A673 (cell line): ENCODE data around the gene SUSD1. TPM values are rescaled to one million over a fixed set of nuclear protein-coding genes. Genes with fewer than 3 reads are reported as not detected.
A peak's percentile ranks its signal among the peaks of the same experiment; 100 is the strongest.

Experiments
- BruUV-seq: library from RNA; stranded (reverse); fragments of 400-500 nt; replicated peaks from 2 replicates; lab custom pipeline; 2021; lab: Mats Ljungman, UMichigan
- CTCF ChIA-PET: fragments of 300-600 bp; sonication (Branson Sonifier 250); formaldehyde crosslinking; loops from one replicate; lab custom pipeline; 2022; ENCODE audit warnings: antibody characterized with exemption; lab: Charles Lee
- POLR2A ChIA-PET: fragments of 300-600 bp; sonication (Branson Sonifier 250); formaldehyde crosslinking; loops from one replicate; lab custom pipeline; 2022; ENCODE audit warnings: antibody characterized with exemption; ENCODE audit not compliant: low non-redundant PET; lab: Charles Lee
- DNase-seq: peaks from one replicate; pipeline ENCODE4 v3.0.0-alpha.2; 2015; ENCODE audit warnings: low spot score
- H3K27ac ChIP-seq: fragments of 200-600 bp; sonication (generic); 2 replicates; pipeline ENCODE4 v1.5.1; 2016; ENCODE audit warnings: mixed run types, low read depth, mild to moderate bottlenecking, mixed read lengths, antibody characterized with exemption, low read length; ENCODE audit not compliant: poor library complexity, severe bottlenecking
- H3K27me3 ChIP-seq: fragments of 200-600 bp; sonication (generic); replicated peaks from 2 replicates; pipeline ENCODE4 v1.6.1; 2017; ENCODE audit warnings: mixed run types, low read depth, mild to moderate bottlenecking, mixed read lengths, antibody characterized with exemption, low read length; ENCODE audit not compliant: insufficient read depth, poor library complexity
- H3K36me3 ChIP-seq: fragments of 200-600 bp; sonication (generic); 2 replicates; pipeline ENCODE4 v1.6.1; 2016; ENCODE audit warnings: mixed run types, mild to moderate bottlenecking, mixed read lengths, antibody characterized with exemption, low read length; ENCODE audit not compliant: insufficient read depth, poor library complexity, severe bottlenecking
- H3K4me1 ChIP-seq: fragments of 200-600 bp; sonication (generic); 2 replicates; pipeline ENCODE4 v1.6.1; 2017; ENCODE audit warnings: mixed run types, mild to moderate bottlenecking, mixed read lengths, antibody characterized with exemption, low read length; ENCODE audit not compliant: insufficient read depth, poor library complexity, severe bottlenecking
- H3K4me3 ChIP-seq: fragments of 200-600 bp; sonication (generic); 2 replicates; pipeline ENCODE4 v1.5.1; 2016; ENCODE audit warnings: low read depth, mixed run types, mild to moderate bottlenecking, mixed read lengths, low read length; ENCODE audit not compliant: poor library complexity, severe bottlenecking
- H3K9me3 ChIP-seq: fragments of 200-600 bp; sonication (generic); 2 replicates; pipeline ENCODE4 v1.6.1; 2016; ENCODE audit warnings: mixed run types, low read depth, mild to moderate bottlenecking, mixed read lengths, antibody characterized with exemption, low read length; ENCODE audit not compliant: poor library complexity, severe bottlenecking
- EZH2 ChIP-seq: fragments of 200-600 bp; sonication (generic); IDR thresholded peaks from 2 replicates; pipeline ENCODE4 v1.6.1; 2017; ENCODE audit warnings: borderline replicate concordance, low read depth, mild to moderate bottlenecking, mixed read lengths, antibody characterized with exemption, low read length; ENCODE audit not compliant: poor library complexity, severe bottlenecking
- intact Hi-C: fragments of 100-400 bp; cut with micrococcal nuclease; formaldehyde crosslinking; loops from one replicate; pipeline ENCODE4 v1.10.0; 2022; ENCODE audit not compliant: unreplicated experiment
- total RNA-seq: library from RNA; stranded (reverse); gene quantifications from 2 replicates; pipeline ENCODE4 v1.2.3, GENCODE V29; 2021
- TF ChIP-seq, protein P1 (sequence below): fragments of 300-800, 200-600 bp; sonication (generic); conservative IDR thresholded peaks from 2 replicates; pipeline ENCODE4 v1.5.1; 2017; ENCODE audit warnings: low read depth, mild to moderate bottlenecking, antibody characterized with exemption, low read length, moderate library complexity, mixed read lengths

The SUSD1 gene
- total RNA-seq, 1 experiment from 2014 or later: 14.9 TPM

GRCh38 chr9:112104401-112104800 lies 70.7 kb downstream of the SUSD1 start:
- no TSS peak for BruUV-seq
- CTCF ChIA-PET: no interaction called here
- POLR2A ChIA-PET: interaction anchor here (0.7 kb wide), 1 partner anchor 405 kb away, joined by 3 read pairs; no protein-coding TSS in a partner anchor

DNA sequence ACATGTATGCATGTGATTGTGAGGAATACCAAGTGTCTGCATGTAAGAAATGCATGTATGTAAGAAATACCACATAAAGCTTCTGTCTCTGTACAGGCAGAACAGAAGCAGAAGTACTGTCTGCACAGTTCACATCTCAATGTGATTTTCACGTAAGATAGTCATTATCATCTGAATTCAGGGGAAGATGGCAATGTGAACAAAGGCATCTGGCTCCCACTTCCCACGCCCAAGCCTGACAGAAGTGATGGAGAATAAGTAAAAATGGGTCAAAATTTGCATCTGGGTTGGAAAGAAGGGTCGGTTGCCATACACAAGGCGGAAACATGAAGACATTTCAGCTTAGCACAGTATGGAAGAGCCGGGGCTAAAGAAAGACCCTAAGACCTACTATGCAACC lies 71.7 kb downstream of the SUSD1 start:
- Histone ChIP-seq H3K4me3 (no peak overlapping the region), H3K36me3 (no peaks in the 10 kb centered on the region), H3K9me3 (no peaks in the 10 kb centered on the region), H3K27me3 (no peaks in the 10 kb centered on the region), H3K4me1 (no peaks in the 10 kb centered on the region), H3K27ac (no peak overlapping the region)
- intact Hi-C loops: no loop called here
- ChIA-PET CTCF (no interaction called here), POLR2A (no interaction called here)
- no peak for TF ChIP-seq EZH2
- TF ChIP-seq, protein P1, sequence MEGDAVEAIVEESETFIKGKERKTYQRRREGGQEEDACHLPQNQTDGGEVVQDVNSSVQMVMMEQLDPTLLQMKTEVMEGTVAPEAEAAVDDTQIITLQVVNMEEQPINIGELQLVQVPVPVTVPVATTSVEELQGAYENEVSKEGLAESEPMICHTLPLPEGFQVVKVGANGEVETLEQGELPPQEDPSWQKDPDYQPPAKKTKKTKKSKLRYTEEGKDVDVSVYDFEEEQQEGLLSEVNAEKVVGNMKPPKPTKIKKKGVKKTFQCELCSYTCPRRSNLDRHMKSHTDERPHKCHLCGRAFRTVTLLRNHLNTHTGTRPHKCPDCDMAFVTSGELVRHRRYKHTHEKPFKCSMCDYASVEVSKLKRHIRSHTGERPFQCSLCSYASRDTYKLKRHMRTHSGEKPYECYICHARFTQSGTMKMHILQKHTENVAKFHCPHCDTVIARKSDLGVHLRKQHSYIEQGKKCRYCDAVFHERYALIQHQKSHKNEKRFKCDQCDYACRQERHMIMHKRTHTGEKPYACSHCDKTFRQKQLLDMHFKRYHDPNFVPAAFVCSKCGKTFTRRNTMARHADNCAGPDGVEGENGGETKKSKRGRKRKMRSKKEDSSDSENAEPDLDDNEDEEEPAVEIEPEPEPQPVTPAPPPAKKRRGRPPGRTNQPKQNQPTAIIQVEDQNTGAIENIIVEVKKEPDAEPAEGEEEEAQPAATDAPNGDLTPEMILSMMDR: no peak
- no TSS peak for BruUV-seq
- DNase-seq: no peak

More at GRCh38 chr9:112104401-112104800, 70.7 kb downstream of the SUSD1 start:
- no peak for TF ChIP-seq EZH2
- TF ChIP-seq, protein P1: no peak
- Histone ChIP-seq H3K27ac (no peak overlapping the region), H3K9me3 (no peaks in the 10 kb centered on the region), H3K4me1 (no peaks in the 10 kb centered on the region), H3K27me3 (no peaks in the 10 kb centered on the region), H3K4me3 (no peak overlapping the region), H3K36me3 (no peaks in the 10 kb centered on the region)
- intact Hi-C loops: no loop called here
- no peak for DNase-seq

DNA sequence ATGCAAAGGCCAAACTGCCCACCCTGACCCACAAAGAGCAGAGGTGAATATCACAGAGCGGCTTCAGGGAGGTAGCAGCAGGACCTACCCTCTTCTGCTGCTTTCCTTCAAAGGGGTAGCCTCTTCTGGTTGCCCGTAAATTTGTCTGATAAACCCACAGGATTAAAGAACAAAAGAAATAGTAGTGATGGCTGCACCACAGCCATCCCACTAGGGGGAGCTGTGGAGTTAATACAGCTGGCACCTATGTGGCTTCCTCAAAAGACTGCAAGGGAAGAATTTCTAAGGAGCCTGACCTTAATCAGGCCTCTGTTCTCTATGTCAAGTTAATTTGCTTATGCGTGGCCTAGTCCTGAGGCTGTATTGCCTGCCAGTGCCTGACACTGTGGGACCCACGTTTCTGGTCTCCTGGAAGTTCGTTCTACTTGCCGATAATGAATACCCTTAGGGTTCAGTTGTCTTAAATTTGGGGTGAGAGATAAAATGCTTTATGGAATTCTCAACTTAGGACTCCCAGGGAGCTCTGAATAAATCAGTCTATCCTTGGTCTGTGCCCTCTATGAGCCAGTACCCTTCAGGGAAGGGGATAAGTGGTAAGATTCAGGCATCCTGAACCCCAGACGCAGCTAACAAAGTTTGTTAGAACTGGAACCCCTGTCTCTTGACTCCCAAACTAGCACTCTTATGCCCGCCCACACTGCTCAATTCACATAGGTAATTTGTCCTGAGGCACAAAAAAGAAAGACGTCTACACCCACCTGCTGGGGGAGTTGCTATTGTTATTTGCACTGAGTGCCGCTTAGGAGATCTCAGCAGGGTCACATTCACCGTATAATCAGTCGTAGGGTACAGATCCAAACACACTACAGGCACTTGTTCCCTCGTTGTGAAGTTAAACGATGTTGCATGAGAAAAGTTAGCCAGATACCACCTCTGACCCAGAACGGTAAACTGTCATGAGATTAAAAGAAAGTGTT lies 77.1 kb downstream of the SUSD1 start:
- ChIA-PET POLR2A (no interaction called here), CTCF (interaction anchor here (0.6 to 1.3 kb wide), 8 partner anchors 8 to 695 kb away, joined by 3 to 14 read pairs (median 4); partner anchors contain the start of gene PTBP3)
- peak; percentile 86 for DNase-seq
- intact Hi-C loops: loop anchor here (1.0 to 10.0 kb wide), 4 partner anchors 235 to 807 kb away; partner anchors contain the start of gene PTBP3
- H3K27ac ChIP-seq: no peak overlapping the region
- BruUV-seq: no TSS peak
- no peaks in the 10 kb centered on the region for H3K27me3 ChIP-seq
- no peaks in the 10 kb centered on the region for H3K36me3 ChIP-seq
- TF ChIP-seq EZH2: no peak
- TF ChIP-seq, protein P1: peak; percentile 93
- H3K4me1 ChIP-seq: peaks cover 4% of the 10 kb centered on the region
- no peaks in the 10 kb centered on the region for H3K9me3 ChIP-seq
- H3K4me3 ChIP-seq: no peak overlapping the region
